Measurements from ENCODE around the gene ARHGAP8. TPM values are rescaled to one million over a fixed set of nuclear protein-coding genes. Genes with fewer than 3 reads are reported as not detected.

The ARHGAP8 gene
- total and polyA plus RNA-seq, 2 experiments from 2014 or later = 62.8 to 64.9 TPM

DNA sequence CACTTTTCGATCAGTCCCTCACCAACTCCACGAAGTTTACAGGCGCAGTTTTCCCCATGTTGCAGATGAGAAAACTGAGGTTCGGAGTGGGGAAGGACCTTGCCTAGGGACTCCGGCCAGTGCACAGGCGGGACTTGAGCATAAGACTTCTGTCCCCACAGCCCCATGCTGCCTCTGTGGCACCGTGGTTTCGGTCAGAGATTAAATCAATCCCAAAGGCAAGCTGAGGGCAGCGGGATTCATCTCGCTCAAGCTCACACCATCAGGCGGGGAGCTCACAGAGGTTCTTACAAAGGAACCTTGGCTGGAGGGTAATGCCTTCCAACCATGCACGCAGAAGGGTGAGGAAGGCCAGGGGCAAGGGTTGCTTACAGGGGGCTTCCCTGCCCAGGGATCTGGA lies 141.9 kb downstream of the ARHGAP8 start (continued):
- TF ChIP-seq, protein P1, sequence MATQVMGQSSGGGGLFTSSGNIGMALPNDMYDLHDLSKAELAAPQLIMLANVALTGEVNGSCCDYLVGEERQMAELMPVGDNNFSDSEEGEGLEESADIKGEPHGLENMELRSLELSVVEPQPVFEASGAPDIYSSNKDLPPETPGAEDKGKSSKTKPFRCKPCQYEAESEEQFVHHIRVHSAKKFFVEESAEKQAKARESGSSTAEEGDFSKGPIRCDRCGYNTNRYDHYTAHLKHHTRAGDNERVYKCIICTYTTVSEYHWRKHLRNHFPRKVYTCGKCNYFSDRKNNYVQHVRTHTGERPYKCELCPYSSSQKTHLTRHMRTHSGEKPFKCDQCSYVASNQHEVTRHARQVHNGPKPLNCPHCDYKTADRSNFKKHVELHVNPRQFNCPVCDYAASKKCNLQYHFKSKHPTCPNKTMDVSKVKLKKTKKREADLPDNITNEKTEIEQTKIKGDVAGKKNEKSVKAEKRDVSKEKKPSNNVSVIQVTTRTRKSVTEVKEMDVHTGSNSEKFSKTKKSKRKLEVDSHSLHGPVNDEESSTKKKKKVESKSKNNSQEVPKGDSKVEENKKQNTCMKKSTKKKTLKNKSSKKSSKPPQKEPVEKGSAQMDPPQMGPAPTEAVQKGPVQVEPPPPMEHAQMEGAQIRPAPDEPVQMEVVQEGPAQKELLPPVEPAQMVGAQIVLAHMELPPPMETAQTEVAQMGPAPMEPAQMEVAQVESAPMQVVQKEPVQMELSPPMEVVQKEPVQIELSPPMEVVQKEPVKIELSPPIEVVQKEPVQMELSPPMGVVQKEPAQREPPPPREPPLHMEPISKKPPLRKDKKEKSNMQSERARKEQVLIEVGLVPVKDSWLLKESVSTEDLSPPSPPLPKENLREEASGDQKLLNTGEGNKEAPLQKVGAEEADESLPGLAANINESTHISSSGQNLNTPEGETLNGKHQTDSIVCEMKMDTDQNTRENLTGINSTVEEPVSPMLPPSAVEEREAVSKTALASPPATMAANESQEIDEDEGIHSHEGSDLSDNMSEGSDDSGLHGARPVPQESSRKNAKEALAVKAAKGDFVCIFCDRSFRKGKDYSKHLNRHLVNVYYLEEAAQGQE (IDR thresholded peaks at IDR 0.05; ENCODE audit: unreplicated experiment) = no peak
- TF ChIP-seq, protein P2, sequence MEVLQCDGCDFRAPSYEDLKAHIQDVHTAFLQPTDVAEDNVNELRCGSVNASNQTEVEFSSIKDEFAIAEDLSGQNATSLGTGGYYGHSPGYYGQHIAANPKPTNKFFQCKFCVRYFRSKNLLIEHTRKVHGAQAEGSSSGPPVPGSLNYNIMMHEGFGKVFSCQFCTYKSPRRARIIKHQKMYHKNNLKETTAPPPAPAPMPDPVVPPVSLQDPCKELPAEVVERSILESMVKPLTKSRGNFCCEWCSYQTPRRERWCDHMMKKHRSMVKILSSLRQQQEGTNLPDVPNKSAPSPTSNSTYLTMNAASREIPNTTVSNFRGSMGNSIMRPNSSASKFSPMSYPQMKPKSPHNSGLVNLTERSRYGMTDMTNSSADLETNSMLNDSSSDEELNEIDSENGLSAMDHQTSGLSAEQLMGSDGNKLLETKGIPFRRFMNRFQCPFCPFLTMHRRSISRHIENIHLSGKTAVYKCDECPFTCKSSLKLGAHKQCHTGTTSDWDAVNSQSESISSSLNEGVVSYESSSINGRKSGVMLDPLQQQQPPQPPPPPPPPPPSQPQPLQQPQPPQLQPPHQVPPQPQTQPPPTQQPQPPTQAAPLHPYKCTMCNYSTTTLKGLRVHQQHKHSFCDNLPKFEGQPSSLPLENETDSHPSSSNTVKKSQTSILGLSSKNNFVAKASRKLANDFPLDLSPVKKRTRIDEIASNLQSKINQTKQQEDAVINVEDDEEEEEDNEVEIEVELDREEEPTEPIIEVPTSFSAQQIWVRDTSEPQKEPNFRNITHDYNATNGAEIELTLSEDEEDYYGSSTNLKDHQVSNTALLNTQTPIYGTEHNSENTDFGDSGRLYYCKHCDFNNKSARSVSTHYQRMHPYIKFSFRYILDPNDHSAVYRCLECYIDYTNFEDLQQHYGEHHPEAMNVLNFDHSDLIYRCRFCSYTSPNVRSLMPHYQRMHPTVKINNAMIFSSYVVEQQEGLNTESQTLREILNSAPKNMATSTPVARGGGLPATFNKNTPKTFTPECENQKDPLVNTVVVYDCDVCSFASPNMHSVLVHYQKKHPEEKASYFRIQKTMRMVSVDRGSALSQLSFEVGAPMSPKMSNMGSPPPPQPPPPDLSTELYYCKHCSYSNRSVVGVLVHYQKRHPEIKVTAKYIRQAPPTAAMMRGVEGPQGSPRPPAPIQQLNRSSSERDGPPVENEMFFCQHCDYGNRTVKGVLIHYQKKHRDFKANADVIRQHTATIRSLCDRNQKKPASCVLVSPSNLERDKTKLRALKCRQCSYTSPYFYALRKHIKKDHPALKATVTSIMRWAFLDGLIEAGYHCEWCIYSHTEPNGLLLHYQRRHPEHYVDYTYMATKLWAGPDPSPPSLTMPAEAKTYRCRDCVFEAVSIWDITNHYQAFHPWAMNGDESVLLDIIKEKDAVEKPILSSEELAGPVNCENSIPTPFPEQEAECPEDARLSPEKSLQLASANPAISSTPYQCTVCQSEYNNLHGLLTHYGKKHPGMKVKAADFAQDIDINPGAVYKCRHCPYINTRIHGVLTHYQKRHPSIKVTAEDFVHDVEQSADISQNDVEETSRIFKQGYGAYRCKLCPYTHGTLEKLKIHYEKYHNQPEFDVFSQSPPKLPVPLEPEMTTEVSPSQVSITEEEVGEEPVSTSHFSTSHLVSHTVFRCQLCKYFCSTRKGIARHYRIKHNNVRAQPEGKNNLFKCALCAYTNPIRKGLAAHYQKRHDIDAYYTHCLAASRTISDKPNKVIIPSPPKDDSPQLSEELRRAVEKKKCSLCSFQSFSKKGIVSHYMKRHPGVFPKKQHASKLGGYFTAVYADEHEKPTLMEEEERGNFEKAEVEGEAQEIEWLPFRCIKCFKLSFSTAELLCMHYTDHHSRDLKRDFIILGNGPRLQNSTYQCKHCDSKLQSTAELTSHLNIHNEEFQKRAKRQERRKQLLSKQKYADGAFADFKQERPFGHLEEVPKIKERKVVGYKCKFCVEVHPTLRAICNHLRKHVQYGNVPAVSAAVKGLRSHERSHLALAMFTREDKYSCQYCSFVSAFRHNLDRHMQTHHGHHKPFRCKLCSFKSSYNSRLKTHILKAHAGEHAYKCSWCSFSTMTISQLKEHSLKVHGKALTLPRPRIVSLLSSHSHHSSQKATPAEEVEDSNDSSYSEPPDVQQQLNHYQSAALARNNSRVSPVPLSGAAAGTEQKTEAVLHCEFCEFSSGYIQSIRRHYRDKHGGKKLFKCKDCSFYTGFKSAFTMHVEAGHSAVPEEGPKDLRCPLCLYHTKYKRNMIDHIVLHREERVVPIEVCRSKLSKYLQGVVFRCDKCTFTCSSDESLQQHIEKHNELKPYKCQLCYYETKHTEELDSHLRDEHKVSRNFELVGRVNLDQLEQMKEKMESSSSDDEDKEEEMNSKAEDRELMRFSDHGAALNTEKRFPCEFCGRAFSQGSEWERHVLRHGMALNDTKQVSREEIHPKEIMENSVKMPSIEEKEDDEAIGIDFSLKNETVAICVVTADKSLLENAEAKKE (CRISPR knock-in tag; IDR thresholded peaks at IDR 0.05) = no peak

DNA sequence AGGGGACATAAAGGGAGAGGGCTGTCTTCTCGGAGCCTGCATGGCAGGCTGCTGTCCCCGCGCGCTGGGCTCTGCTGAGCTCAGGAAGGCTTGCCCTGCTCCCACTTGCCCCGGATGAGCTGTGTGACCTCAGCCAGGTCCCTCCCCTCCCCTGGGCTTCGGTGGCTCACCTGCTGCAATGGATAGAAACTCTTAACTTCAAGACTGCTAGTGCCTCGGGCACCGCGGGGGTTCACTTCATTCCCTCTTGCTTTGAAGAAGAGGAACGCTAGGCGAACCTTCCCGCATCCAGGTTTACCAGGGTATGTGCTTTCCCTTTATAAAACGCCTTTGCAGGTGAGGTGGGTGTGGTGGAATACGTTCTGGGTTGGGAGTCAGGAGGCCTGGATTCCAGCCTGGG lies 142.4 kb downstream of the ARHGAP8 start:
- Histone ChIP-seq H3K36me3 (ENCODE audit: insufficient read depth) (no peaks in the 10 kb centered on the region), H3K27ac (ENCODE audit: low read depth) (no peak overlapping the region), H4K20me1 (replicated peaks; ENCODE audit: insufficient read depth) (peaks cover 9% of the 10 kb centered on the region), H3K27me3 (ENCODE audit: insufficient read depth) (no peaks in the 10 kb centered on the region), H3F3A (replicated peaks; ENCODE audit: low read depth) (peaks cover 6% of the 10 kb centered on the region; the same call in 1 of the 2 replicates), H3K4me3 (no peak overlapping the region), H3K4me1 (ENCODE audit: insufficient read depth) (no peaks in the 10 kb centered on the region; the same call in 1 of the 2 replicates), H3K4me2 (no peak overlapping the region), H3K9me2 (ENCODE audit: insufficient read depth) (no peaks in the 10 kb centered on the region), H3K79me2 (replicated peaks; ENCODE audit: insufficient read depth) (no peaks in the 10 kb centered on the region), H2AFZ (no peak overlapping the region)
- peak; percentile 21; the same call in 2 of the 3 replicates for ATAC-seq
- Mint-ChIP-seq H3K27ac (no peak overlapping the region; the same call in 1 of the 2 replicates), H3K27me3 (ENCODE audit: insufficient read depth, low read depth, poor library complexity) (peaks cover 10% of the 10 kb centered on the region), H3K4me1 (peaks cover 6% of the 10 kb centered on the region; the same call in 1 of the 3 replicates), H3K4me3 (no peak overlapping the region), H3K9me3 (no peaks in the 10 kb centered on the region), H3K36me3 (ENCODE audit: low read depth) (peaks cover 27% of the 10 kb centered on the region)
- no peak for DNase-seq (ENCODE audit: low spot score)
- TF ChIP-seq ZNF114 (CRISPR knock-in tag; IDR thresholded peaks at IDR 0.05) (no peak), CREB1 (CRISPR knock-in tag; IDR thresholded peaks at IDR 0.05; ENCODE audit: low read depth) (no peak), EZH2 (IDR thresholded peaks at IDR 0.05; ENCODE audit: low read depth, unreplicated experiment) (no peak)
- TF ChIP-seq, protein P1 (IDR thresholded peaks at IDR 0.05; ENCODE audit: unreplicated experiment) = no peak
